SU-DHL-6 (cell line): ENCODE measurements around the gene PALLD.

Source experiments
- H2AFZ ChIP-seq: fragments of 200-600 bp; sonication (generic); 2 replicates; pipeline ENCODE4 v1.6.1; 2014; ENCODE audit warnings: low read depth, mild to moderate bottlenecking, moderate library complexity, mixed read lengths, antibody characterized with exemption, low read length; ENCODE audit not compliant: severe bottlenecking
- H3F3A ChIP-seq: fragments of 200-600 bp; shearing (Covaris generic); 2 replicates; pipeline ENCODE4 v1.6.0; 2016; ENCODE audit warnings: antibody characterized with exemption, mild to moderate bottlenecking; ENCODE audit not compliant: insufficient read depth
- H3K27ac ChIP-seq: fragments of 200-600 bp; sonication (generic); 2 replicates; pipeline ENCODE4 v1.5.1; 2016; ENCODE audit warnings: low read depth, mild to moderate bottlenecking, low read length, moderate library complexity, mixed read lengths
- H3K27me3 ChIP-seq: fragments of 200-600 bp; sonication (generic), shearing (Covaris generic); 2 replicates; pipeline ENCODE4 v1.6.0; 2014; ENCODE audit warnings: mild to moderate bottlenecking, low read length
- H3K36me3 ChIP-seq: fragments of 200-600 bp; sonication (generic); 2 replicates; pipeline ENCODE4 v1.6.1; 2014; ENCODE audit warnings: mild to moderate bottlenecking, low read length, mixed read lengths
- H3K4me2 ChIP-seq: fragments of 300-600, 200-600 bp; shearing (Covaris generic), sonication (generic); 2 replicates; pipeline ENCODE4 v1.6.0; 2014; ENCODE audit warnings: low read length, low read depth, mild to moderate bottlenecking; ENCODE audit not compliant: poor library complexity, severe bottlenecking
- H3K4me3 ChIP-seq: fragments of 200-600 bp; sonication (generic); 2 replicates; pipeline ENCODE4 v1.5.1; 2014; ENCODE audit warnings: antibody characterized with exemption, low read length, mild to moderate bottlenecking, mixed read lengths; ENCODE audit not compliant: insufficient read depth, poor library complexity, severe bottlenecking
- H3K79me2 ChIP-seq: fragments of 200-600 bp; sonication (generic); 2 replicates; pipeline ENCODE4 v1.6.1; 2014; ENCODE audit warnings: mild to moderate bottlenecking, low read length, moderate library complexity; ENCODE audit not compliant: insufficient read depth
- H3K9ac ChIP-seq: fragments of 200-600 bp; sonication (generic); 2 replicates; pipeline ENCODE4 v1.7.0; 2014; ENCODE audit warnings: mild to moderate bottlenecking, low read length
- H3K9me2 ChIP-seq: fragments of 200-600 bp; sonication (generic); replicated peaks from 2 replicates; pipeline ENCODE4 v1.6.1; 2014; ENCODE audit warnings: low read length; ENCODE audit not compliant: insufficient read depth
- H3K9me3 ChIP-seq: fragments of 200-600 bp; sonication (generic); 2 replicates; pipeline ENCODE4 v1.6.1; 2014; ENCODE audit warnings: low read length, mixed read lengths; ENCODE audit not compliant: insufficient read depth
- H4K20me1 ChIP-seq: fragments of 200-600 bp; sonication (generic); 2 replicates; pipeline ENCODE4 v1.6.1; 2014; ENCODE audit warnings: low read depth, mild to moderate bottlenecking, antibody characterized with exemption, low read length, moderate library complexity, mixed read lengths
- EZH2phosphoT487 ChIP-seq: fragments of 200-600 bp; sonication (generic), shearing (Covaris generic); conservative IDR thresholded peaks from 2 replicates; pipeline ENCODE4 v1.6.1; 2018; ENCODE audit warnings: mild to moderate bottlenecking, antibody characterized with exemption, low read length, moderate library complexity, mixed read lengths
- TF ChIP-seq, protein P1 (sequence below): fragments of 200-600 bp; sonication (generic); IDR thresholded peaks from one replicate; pipeline ENCODE4 v1.5.1; 2017; ENCODE audit warnings: antibody characterized with exemption, mild to moderate bottlenecking, low read length, moderate library complexity; ENCODE audit not compliant: insufficient read depth, poor library complexity, severe bottlenecking

PALLD gene

DNA sequence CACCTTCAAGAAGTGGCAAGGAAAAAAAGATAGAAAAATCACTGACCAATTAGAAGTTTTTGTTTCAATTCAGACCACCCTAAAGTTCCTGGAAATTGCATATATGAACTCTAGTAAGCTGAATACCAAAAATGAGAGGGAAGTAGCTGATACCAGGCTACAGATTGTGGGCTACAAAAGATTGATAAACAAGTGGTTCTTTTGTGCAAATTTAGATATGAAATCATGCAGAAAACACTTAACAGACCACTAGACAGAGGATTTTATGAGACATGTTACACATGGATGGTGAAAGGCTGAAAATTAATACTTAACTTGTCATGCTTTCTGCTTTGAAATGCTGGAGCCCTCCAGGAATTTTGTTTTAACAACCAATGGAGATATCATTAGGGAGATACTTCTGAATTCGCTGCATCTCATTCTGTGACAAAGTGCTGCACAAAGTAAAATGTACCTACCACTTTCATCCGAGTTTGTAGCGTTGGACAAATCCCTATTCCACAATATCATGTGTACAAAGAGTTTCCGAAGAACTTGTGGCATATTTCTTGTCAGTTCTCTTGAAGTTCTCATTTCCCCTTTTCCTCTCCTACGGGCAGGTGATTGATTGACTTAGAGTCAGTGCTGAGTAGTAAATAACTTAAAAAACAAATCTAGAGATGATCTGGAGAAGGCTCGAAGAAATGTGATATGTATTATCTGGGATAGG lies 235.0 kb downstream of the PALLD start:
- Histone ChIP-seq H3K9me3 (no peaks in the 10 kb centered on the region), H3K9me2 (no peaks in the 10 kb centered on the region), H3K36me3 (no peaks in the 10 kb centered on the region), H3K4me2 (no peak overlapping the region), H3K4me3 (no peak overlapping the region), H3K9ac (no peak overlapping the region), H4K20me1 (no peaks in the 10 kb centered on the region), H3K79me2 (no peaks in the 10 kb centered on the region), H3K27me3 (no peaks in the 10 kb centered on the region), H3K27ac (no peak overlapping the region), H2AFZ (no peak overlapping the region), H3F3A (no peaks in the 10 kb centered on the region)
- TF ChIP-seq, protein P1, sequence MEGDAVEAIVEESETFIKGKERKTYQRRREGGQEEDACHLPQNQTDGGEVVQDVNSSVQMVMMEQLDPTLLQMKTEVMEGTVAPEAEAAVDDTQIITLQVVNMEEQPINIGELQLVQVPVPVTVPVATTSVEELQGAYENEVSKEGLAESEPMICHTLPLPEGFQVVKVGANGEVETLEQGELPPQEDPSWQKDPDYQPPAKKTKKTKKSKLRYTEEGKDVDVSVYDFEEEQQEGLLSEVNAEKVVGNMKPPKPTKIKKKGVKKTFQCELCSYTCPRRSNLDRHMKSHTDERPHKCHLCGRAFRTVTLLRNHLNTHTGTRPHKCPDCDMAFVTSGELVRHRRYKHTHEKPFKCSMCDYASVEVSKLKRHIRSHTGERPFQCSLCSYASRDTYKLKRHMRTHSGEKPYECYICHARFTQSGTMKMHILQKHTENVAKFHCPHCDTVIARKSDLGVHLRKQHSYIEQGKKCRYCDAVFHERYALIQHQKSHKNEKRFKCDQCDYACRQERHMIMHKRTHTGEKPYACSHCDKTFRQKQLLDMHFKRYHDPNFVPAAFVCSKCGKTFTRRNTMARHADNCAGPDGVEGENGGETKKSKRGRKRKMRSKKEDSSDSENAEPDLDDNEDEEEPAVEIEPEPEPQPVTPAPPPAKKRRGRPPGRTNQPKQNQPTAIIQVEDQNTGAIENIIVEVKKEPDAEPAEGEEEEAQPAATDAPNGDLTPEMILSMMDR: no peak
- no peak for TF ChIP-seq EZH2phosphoT487

DNA sequence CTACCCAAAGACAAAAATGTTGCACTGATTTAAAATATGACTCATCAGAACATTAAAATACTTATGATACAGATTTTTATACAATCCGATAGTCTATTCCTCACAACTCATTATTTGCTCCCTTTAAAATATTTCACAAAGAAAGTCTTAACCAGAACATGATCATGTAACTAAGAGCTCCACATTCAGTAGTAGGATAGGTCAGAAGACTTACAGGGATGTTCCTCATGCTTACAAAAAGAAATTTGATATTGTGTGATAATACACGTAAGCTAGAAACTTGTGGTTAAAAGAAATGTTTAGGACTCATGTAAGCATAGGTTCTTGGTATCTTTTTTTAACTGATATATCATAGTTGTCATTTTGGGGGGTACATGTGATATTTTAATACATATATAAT lies 235.9 kb downstream of the PALLD start:
- H3K9me2 ChIP-seq: no peaks in the 10 kb centered on the region
- H2AFZ ChIP-seq: no peak overlapping the region
- H3K9ac ChIP-seq: no peak overlapping the region
- no peaks in the 10 kb centered on the region for H3F3A ChIP-seq
- TF ChIP-seq, protein P1: no peak
- no peak for TF ChIP-seq EZH2phosphoT487
- no peaks in the 10 kb centered on the region for H3K79me2 ChIP-seq
- H3K4me2 ChIP-seq: no peak overlapping the region
- no peak overlapping the region for H3K4me3 ChIP-seq
- H3K36me3 ChIP-seq: no peaks in the 10 kb centered on the region
- H4K20me1 ChIP-seq: no peaks in the 10 kb centered on the region
- H3K27ac ChIP-seq: no peak overlapping the region
- no peaks in the 10 kb centered on the region for H3K9me3 ChIP-seq
- H3K27me3 ChIP-seq: no peaks in the 10 kb centered on the region

DNA sequence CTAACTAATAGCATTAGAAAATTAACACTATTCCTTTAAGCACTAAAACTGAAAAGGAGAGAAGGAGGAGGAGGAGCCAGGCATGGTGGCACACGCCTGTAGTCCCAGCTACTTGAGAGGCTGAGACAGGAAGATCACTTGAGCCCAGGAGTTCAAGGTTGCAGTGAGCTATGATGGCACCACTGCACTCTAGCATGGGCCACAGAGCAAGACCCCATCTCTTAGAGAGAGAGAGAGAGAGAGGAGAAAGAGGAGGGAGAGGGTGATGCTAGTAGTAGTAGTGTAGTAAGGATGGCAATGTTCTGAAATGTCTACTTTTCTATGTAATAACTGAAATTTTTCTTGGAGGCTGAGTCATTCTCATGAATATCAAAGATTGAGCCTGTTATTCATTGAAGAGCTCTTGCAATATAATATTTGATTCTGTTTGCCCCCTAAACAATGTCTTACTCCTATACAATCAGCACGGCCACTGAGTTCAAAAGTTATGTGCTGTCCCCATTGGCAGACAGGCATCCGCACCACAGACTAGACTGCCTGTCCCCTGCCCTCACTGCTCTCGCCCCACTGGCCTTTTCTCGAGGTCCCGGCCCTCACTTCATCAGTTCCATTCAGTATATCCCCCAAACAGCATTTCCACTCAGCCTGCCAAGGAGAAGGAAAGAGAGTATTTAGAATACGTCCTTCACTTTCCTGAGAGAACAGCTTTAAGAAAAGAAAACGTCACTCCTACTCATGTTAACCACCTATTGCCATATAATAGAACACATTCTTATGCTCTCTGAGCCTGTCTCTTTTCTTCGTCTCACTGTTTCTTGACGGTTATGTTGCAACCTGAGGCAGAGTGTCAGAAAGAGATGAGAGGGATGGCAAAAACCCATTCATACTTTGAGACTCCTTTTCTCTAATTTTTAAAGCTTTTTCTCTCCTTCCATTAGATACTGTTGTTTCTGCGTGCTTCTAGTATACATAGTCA lies 238.1 kb downstream of the PALLD start:
- Histone ChIP-seq H3K4me2 (no peak overlapping the region), H3K9me3 (no peaks in the 10 kb centered on the region), H3K79me2 (no peaks in the 10 kb centered on the region), H3K27me3 (no peaks in the 10 kb centered on the region), H2AFZ (no peak overlapping the region), H3K4me3 (no peak overlapping the region), H3K36me3 (no peaks in the 10 kb centered on the region), H3K9ac (no peak overlapping the region), H3F3A (no peaks in the 10 kb centered on the region), H3K9me2 (no peaks in the 10 kb centered on the region), H3K27ac (no peak overlapping the region), H4K20me1 (no peaks in the 10 kb centered on the region)
- TF ChIP-seq, protein P1: no peak
- TF ChIP-seq EZH2phosphoT487: no peak
